K562 (cell line): ENCODE data around the gene NGRN. TPM values are rescaled to one million over a fixed set of nuclear protein-coding genes. Genes with fewer than 3 reads are reported as not detected.

Source experiments
- ATAC-seq: fragments of 200-7000 bp; cut with Tn5 transposase; 3 replicates; pipeline ENCODE4 v1.9.1; 2020; ENCODE audit warnings: moderate library complexity
- BruUV-seq: library from RNA; stranded (reverse); fragments of 400-500 nt; replicated peaks from 2 replicates; lab custom pipeline; 2021; lab: Mats Ljungman, UMichigan
- CTCF ChIA-PET: fragments of 300-600 bp; formaldehyde crosslinking; extraction: SDS; loops from one replicate; lab custom pipeline; 2021; ENCODE audit warnings: low intra/inter-chr PET ratio; lab: Yijun Ruan, JAX
- POLR2A ChIA-PET: fragments of 300-600, 350-650 bp; sonication (Branson Sonifier 250); formaldehyde crosslinking; extraction: SDS; loops from one replicate; lab custom pipeline; 2021; ENCODE audit warnings: antibody characterized with exemption, inconsistent platforms; lab: Yijun Ruan, JAX
- DNase-seq, 4 experiments: peaks; one replicate each; pipeline versions ENCODE4 v3.0.0 to v3.0.0-alpha.2; 2011 to 2018; ENCODE audit warnings: low spot score in 3 of 4, mixed read lengths in 3 of 4; ENCODE audit errors: extremely low read depth in 1 of 4
- FAIRE-seq: peaks from 2 replicates; lab custom pipeline; 2011; peaks lifted over from hg19 to GRCh38; lab: Jason Lieb, UNC
- H2AFZ ChIP-seq: 2 replicates; pipeline ENCODE4 v1.6.0; 2011; ENCODE audit warnings: low read depth, low read length, control low read depth, inconsistent platforms
- H3K27ac ChIP-seq: fragments of 200-600 bp; 3 replicates; pipeline ENCODE4 v1.8.0; 2011; ENCODE audit warnings: low read depth, mild to moderate bottlenecking, control low read depth, inconsistent platforms, low read length, moderate library complexity, mixed read lengths; ENCODE audit errors: extremely low read depth
- H3K27me3 ChIP-seq, 2 experiments: fragments of 300-600 bp in 1 of 2; 2 replicates in 1 of 2; 3 replicates in 1 of 2; pipeline versions ENCODE4 v1.6.0 to v1.8.0; 2011; ENCODE audit warnings: inconsistent platforms in 2 of 2, low read length in 2 of 2, mild to moderate bottlenecking in 1 of 2, mixed read lengths in 1 of 2, moderate library complexity in 1 of 2; ENCODE audit not compliant: control insufficient read depth in 2 of 2, insufficient read depth in 2 of 2
- H3K36me3 ChIP-seq: fragments of 300-600 bp; 3 replicates; pipeline ENCODE4 v1.8.0; 2011; ENCODE audit warnings: mild to moderate bottlenecking, low read length, inconsistent platforms; ENCODE audit not compliant: control insufficient read depth, insufficient read depth
- H3K4me1 ChIP-seq, 2 experiments: fragments of 200-600 bp in 1 of 2; replicated peaks in 1 of 2; 2 replicates in 1 of 2; 3 replicates in 1 of 2; pipeline versions ENCODE4 v1.5.1 to v1.8.0; 2011; ENCODE audit warnings: inconsistent platforms in 2 of 2, low read length in 2 of 2, mild to moderate bottlenecking in 1 of 2, mixed read lengths in 1 of 2, moderate library complexity in 1 of 2; ENCODE audit not compliant: control insufficient read depth in 2 of 2, insufficient read depth in 2 of 2
- H3K4me2 ChIP-seq: 2 replicates; pipeline ENCODE4 v1.6.1; 2011; ENCODE audit warnings: low read length, control low read depth, inconsistent platforms, mixed read lengths; ENCODE audit not compliant: insufficient read depth
- H3K4me3 ChIP-seq: fragments of 200-600 bp; sonication (generic), shearing (Covaris generic); 2 replicates; pipeline ENCODE4 v1.5.1; 2016; ENCODE audit warnings: control low read depth, inconsistent platforms
- H3K79me2 ChIP-seq: fragments of 200-600 bp; 3 replicates; pipeline ENCODE4 v1.8.0; 2011; ENCODE audit warnings: low read length, inconsistent platforms; ENCODE audit not compliant: control insufficient read depth, insufficient read depth
- H3K9ac ChIP-seq, 2 experiments: 2 replicates each; pipeline versions ENCODE4 v1.6.0 to v1.6.1; 2011; ENCODE audit warnings: low read depth in 2 of 2, low read length in 2 of 2, control low read depth in 1 of 2, inconsistent platforms in 1 of 2, mild to moderate bottlenecking in 1 of 2, mixed read lengths in 1 of 2; ENCODE audit not compliant: insufficient read depth in 1 of 2
- H3K9me1 ChIP-seq: one replicate; pipeline ENCODE4 v1.6.0; 2011; ENCODE audit warnings: inconsistent platforms, mild to moderate bottlenecking, low read length, moderate library complexity; ENCODE audit not compliant: control insufficient read depth, insufficient read depth
- H3K9me3 ChIP-seq: replicated peaks from 2 replicates; pipeline ENCODE4 v1.5.1; 2011; ENCODE audit warnings: low read depth, low read length, inconsistent platforms; ENCODE audit not compliant: control insufficient read depth, insufficient read depth
- H4K20me1 ChIP-seq: replicated peaks from 2 replicates; pipeline ENCODE4 v1.6.1; 2011; ENCODE audit warnings: low read length, inconsistent platforms, mixed read lengths; ENCODE audit not compliant: control insufficient read depth, insufficient read depth
- ETV1 ChIP-seq: fragments of 450-650 bp; conservative IDR thresholded peaks from 2 replicates; pipeline ENCODE4 v1.6.1; 2016; ENCODE audit warnings: missing genetic modification characterization, control low read depth, low read depth, missing compliant biosample characterization
- HDAC2 ChIP-seq: fragments of 450-650 bp; IDR thresholded peaks from 2 replicates; pipeline ENCODE4 v1.6.1; 2016; ENCODE audit warnings: mild to moderate bottlenecking
- PML ChIP-seq: IDR thresholded peaks from 2 replicates; pipeline ENCODE4 v1.6.1; 2012; ENCODE audit warnings: low read length, inconsistent platforms
- TCF3 ChIP-seq: sonication (generic); formaldehyde crosslinking; IDR thresholded peaks from 2 replicates; pipeline ENCODE4 v1.4.0; 2020; ENCODE audit warnings: mild to moderate bottlenecking, missing genetic modification reagents
- ZNF253 ChIP-seq: fragments of 250-450 bp; sonication (Bioruptor Pico); conservative IDR thresholded peaks from 2 replicates; pipeline ENCODE4 v1.6.1; 2021; ENCODE audit warnings: mild to moderate bottlenecking
- ZNF263 ChIP-seq: sonication (generic); formaldehyde crosslinking; IDR thresholded peaks from 2 replicates; pipeline ENCODE4 v1.8.0; 2022; ENCODE audit warnings: mild to moderate bottlenecking, missing genetic modification reagents, borderline replicate concordance
- WGBS: fragments of 100-300 bp; shearing (Covaris generic); methylation state at CpG from one replicate; pipeline ENCODE4 v1.1.6; 2016; ENCODE audit warnings: low coverage, mixed read lengths; ENCODE audit not compliant: insufficient coverage; ENCODE audit errors: missing lambda C conversion rate; 5-methylcytosine and 5-hydroxymethylcytosine counted together
- in situ Hi-C: fragments of 300-500 bp; cut with MboI; formaldehyde crosslinking; loops from 4 replicates; pipeline ENCODE4 v1.15.0; 2018; ENCODE audit warnings: inconsistent platforms, mixed read lengths
- intact Hi-C: fragments of 100-400 bp; cut with micrococcal nuclease; formaldehyde crosslinking; loops from 2 replicates; pipeline ENCODE4 v1.14.2; 2022
- polyA plus RNA-seq, 8 experiments: library from polyadenylated mRNA; depleted of rRNA in 4 of 8; stranded (reverse) in 5 of 8; unstranded in 3 of 8; fragments of >200 nt; fragmentation: Nextera tagmentation in 2 of 8; fragmentation: Illumina TruSeq in 1 of 8; extraction: Ambion mirVana in 2 of 8; extraction: Trizol in 1 of 8; gene quantifications; 2 replicates each; pipeline versions ENCODE4 v1.2.1 to v1.2.3, GENCODE V29; 2011 to 2014; ENCODE audit warnings: inconsistent platforms in 1 of 8, missing spikeins in 1 of 8
- total RNA-seq, 7 experiments: library from RNA; depleted of rRNA in 6 of 7; stranded (reverse); fragments of >200 nt in 6 of 7; fragmentation: Illumina TruSeq in 2 of 7; extraction: Trizol in 2 of 7; gene quantifications; 2 replicates each; pipeline versions ENCODE4 v1.2.1 to v1.2.3, GENCODE V29; 2011 to 2021; ENCODE audit warnings: low replicate concordance in 1 of 7
- TF ChIP-seq, protein P1 (sequence below), 2 experiments: fragments of 200-800 bp in 1 of 2; sonication (Bioruptor generic) in 1 of 2; sonication (generic) in 1 of 2; formaldehyde crosslinking in 1 of 2; IDR thresholded peaks in 1 of 2; conservative IDR thresholded peaks in 1 of 2; 2 replicates each; pipeline versions ENCODE4 v1.5.0 to v1.6.1; 2016 to 2020; ENCODE audit warnings: missing compliant biosample characterization in 1 of 2, missing genetic modification characterization in 1 of 2, missing genetic modification reagents in 1 of 2
- TF ChIP-seq, protein P2 (sequence below): fragments of 450-650 bp; IDR thresholded peaks from 2 replicates; pipeline ENCODE4 v1.6.1; 2016; ENCODE audit warnings: low read depth
- TF ChIP-seq, protein P3 (sequence below): fragments of 450-650 bp; formaldehyde crosslinking; IDR thresholded peaks from 2 replicates; pipeline ENCODE4 v1.4.0; 2020; ENCODE audit warnings: mild to moderate bottlenecking, moderate library complexity

NGRN gene
- total and polyA plus RNA-seq, 9 of the 15 experiments (the other 6 are each of a cell fraction or from before 2014, with no cell fraction given): 14.0 to 73.4 (median 60.0) TPM

GRCh38 chr15:90241343-90242192 lies 23.9 kb upstream of the NGRN start:
- no TSS peak for BruUV-seq
- 25% methylated on average over 22 of the region's 22 CpGs for WGBS
- Histone ChIP-seq H3K9ac (peak overlapping the region; percentile 38 to 82; a peak in 3 of 4 replicates), H3K4me2 (peak overlapping the region; percentile 55), H3K4me1 (peaks cover 21 to 27% of the 10 kb centered on the region in 2 experiments), H3K27ac (peak overlapping the region; percentile 74), H3K36me3 (peaks cover 16% of the 10 kb centered on the region; the same call in 2 of the 3 replicates), H3K79me2 (no peaks in the 10 kb centered on the region), H3K9me3 (no peaks in the 10 kb centered on the region), H3K27me3 (no peaks in the 10 kb centered on the region), H3K4me3 (no peak overlapping the region), H3K9me1 (peaks cover 3% of the 10 kb centered on the region), H2AFZ (peak overlapping the region; percentile 90), H4K20me1 (no peaks in the 10 kb centered on the region)
- FAIRE-seq (peak; percentile 35), DNase-seq (peak in 2 of 4 experiments; percentile 47 to 80), ATAC-seq (peak; percentile 82)
- in situ Hi-C loops (no loop called here), intact Hi-C loops (no loop called here)
- ChIA-PET CTCF (no interaction called here), POLR2A (interaction anchor here (0.5 to 2.2 kb wide), 7 partner anchors 8 to 644 kb away, joined by 3 to 13 read pairs (median 3); partner anchors contain the start of gene IDH2)
- TF ChIP-seq, protein P1, sequence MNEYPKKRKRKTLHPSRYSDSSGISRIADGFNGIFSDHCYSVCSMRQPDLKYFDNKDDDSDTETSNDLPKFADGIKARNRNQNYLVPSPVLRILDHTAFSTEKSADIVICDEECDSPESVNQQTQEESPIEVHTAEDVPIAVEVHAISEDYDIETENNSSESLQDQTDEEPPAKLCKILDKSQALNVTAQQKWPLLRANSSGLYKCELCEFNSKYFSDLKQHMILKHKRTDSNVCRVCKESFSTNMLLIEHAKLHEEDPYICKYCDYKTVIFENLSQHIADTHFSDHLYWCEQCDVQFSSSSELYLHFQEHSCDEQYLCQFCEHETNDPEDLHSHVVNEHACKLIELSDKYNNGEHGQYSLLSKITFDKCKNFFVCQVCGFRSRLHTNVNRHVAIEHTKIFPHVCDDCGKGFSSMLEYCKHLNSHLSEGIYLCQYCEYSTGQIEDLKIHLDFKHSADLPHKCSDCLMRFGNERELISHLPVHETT (CRISPR knock-in tag; conservative IDR thresholded peaks at IDR 0.05 in 1 of 2, IDR thresholded peaks at IDR 0.05 in 1 of 2): peak in 1 of 2 experiments; percentile 61; a peak in 2 of 4 replicates
- TF ChIP-seq PML (no peak), ZNF253 (no peak), ETV1 (no peak), HDAC2 (peak; percentile 77), TCF3 (CRISPR knock-in tag) (peak; percentile 74), ZNF263 (no peak)
- TF ChIP-seq, protein P2, sequence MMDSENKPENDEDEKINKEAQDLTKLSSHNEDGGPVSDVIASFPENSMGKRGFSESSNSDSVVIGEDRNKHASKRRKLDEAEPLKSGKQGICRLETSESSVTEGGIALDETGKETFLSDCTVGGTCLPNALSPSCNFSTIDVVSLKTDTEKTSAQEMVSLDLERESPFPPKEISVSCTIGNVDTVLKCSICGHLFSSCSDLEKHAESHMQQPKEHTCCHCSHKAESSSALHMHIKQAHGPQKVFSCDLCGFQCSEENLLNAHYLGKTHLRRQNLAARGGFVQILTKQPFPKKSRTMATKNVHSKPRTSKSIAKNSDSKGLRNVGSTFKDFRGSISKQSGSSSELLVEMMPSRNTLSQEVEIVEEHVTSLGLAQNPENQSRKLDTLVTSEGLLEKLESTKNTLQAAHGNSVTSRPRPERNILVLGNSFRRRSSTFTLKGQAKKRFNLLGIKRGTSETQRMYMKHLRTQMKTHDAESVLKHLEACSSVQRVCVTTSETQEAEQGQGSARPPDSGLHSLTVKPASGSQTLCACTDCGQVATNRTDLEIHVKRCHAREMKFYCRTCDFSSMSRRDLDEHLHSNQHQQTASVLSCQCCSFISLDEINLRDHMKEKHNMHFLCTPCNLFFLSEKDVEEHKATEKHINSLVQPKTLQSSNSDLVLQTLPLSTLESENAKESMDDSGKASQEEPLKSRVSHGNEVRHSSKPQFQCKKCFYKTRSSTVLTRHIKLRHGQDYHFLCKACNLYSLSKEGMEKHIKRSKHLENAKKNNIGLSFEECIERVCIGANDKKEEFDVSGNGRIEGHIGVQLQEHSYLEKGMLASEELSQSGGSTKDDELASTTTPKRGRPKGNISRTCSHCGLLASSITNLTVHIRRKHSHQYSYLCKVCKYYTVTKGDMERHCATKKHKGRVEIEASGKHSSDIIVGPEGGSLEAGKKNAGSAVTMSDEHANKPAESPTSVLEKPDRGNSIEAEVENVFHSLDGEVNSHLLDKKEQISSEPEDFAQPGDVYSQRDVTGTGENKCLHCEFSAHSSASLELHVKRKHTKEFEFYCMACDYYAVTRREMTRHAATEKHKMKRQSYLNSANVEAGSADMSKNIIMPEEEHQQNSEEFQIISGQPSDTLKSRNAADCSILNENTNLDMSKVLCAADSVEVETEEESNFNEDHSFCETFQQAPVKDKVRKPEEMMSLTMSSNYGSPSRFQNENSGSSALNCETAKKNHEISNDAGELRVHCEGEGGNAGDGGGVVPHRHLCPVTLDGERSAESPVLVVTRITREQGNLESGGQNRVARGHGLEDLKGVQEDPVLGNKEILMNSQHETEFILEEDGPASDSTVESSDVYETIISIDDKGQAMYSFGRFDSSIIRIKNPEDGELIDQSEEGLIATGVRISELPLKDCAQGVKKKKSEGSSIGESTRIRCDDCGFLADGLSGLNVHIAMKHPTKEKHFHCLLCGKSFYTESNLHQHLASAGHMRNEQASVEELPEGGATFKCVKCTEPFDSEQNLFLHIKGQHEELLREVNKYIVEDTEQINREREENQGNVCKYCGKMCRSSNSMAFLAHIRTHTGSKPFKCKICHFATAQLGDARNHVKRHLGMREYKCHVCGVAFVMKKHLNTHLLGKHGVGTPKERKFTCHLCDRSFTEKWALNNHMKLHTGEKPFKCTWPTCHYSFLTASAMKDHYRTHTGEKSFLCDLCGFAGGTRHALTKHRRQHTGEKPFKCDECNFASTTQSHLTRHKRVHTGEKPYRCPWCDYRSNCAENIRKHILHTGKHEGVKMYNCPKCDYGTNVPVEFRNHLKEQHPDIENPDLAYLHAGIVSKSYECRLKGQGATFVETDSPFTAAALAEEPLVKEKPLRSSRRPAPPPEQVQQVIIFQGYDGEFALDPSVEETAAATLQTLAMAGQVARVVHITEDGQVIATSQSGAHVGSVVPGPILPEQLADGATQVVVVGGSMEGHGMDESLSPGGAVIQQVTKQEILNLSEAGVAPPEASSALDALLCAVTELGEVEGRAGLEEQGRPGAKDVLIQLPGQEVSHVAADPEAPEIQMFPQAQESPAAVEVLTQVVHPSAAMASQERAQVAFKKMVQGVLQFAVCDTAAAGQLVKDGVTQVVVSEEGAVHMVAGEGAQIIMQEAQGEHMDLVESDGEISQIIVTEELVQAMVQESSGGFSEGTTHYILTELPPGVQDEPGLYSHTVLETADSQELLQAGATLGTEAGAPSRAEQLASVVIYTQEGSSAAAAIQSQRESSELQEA: no peak
- TF ChIP-seq, protein P3, sequence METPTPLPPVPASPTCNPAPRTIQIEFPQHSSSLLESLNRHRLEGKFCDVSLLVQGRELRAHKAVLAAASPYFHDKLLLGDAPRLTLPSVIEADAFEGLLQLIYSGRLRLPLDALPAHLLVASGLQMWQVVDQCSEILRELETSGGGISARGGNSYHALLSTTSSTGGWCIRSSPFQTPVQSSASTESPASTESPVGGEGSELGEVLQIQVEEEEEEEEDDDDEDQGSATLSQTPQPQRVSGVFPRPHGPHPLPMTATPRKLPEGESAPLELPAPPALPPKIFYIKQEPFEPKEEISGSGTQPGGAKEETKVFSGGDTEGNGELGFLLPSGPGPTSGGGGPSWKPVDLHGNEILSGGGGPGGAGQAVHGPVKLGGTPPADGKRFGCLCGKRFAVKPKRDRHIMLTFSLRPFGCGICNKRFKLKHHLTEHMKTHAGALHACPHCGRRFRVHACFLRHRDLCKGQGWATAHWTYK (CRISPR knock-in tag): no peak; the same call in 1 of the 2 replicates
